ENCODE measurements around the gene GNG12. TPM values are rescaled to one million over a fixed set of nuclear protein-coding genes. Genes with fewer than 3 reads are reported as not detected.

The GNG12 gene
- total RNA-seq, 1 donor from 2014 or later: 182 TPM

DNA sequence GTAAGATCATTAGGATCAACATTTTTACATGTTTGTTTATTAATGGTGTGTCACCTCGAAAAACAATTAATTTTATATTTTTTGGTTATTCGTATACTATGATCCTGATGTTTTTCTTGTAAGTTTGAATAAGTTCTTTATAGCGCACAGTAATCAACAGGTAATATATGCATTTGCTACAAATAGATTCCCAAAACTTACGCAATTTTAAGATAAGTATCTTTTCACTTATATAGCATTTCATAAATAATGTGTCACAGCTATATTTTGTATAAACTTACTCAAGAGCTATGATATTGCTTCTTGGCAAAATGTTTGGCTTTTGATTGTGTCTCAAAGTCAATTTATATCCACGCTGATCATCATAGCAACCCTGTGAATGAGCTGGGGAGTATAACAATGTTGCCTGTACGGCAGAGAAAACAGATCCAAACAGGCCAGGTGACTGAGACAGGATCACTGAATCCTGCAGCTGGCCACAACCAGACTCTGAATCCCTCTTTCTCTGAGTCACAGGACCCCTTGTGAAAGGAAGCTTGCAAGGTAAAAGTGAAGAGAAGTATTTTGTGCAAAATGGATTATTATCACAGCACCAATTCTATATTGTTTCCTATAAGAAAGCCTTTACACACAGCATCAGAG lies 48.6 kb downstream of the GNG12 start:
- DNase-seq: peak; percentile 52

DNA sequence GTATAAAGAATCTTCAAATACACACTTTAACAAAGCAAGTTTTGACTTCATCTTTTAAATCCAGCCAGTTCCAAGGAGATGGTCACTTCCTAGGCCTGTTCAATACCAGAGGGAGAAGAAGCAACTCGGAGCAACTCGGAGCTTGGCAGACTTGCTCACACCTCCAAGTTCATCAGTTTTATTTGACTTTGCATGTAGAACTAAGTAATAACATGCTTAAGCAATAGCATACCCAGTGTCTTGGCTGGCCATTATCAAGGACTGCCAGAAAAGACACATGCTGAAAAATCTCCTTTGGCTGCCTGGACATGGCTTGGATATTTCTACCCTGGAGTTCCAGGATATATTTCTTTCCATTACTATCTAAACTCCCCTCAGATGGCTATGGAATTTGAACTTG lies 52.6 kb downstream of the GNG12 start:
- DNase-seq: no peak

DNA sequence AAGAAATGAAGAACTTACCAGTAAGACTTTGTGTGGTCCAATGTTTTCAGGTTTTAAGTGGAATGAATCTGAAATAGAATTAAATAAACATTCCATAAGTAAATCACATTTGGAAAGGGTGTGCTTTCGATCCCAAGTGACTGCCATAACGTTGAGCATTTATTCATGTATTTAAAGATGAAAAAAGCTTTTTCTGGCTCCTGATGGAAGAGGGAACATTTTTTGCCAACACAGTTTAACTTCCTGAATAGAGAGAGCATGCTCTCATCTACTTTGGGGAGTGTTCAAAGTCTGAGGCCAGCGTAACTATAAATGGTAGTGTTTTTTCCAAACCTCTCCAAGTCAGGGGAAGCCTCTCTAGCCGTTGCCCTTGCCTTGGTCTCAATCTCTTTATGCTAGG lies 55.8 kb downstream of the GNG12 start:
- DNase-seq: no peak

DNA sequence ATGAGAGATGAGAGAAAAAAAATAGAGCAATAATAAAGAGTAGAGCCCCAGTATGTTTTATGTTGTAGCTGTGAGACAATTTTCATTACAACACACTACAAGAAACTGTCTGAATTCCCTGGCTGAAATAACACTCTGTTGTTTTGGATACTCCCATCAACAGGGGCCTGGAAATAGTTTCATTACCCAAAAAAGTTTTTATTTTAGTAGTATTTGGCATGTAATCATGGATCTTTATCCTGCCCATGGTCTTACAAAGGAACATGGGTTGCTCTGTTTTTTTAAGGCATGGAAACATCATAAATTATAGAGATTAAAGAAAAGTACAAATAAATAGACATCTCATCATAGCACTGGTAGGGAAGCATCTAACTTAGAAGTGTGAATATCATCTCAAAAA lies 56.3 kb downstream of the GNG12 start:
- no peak for DNase-seq

DNA sequence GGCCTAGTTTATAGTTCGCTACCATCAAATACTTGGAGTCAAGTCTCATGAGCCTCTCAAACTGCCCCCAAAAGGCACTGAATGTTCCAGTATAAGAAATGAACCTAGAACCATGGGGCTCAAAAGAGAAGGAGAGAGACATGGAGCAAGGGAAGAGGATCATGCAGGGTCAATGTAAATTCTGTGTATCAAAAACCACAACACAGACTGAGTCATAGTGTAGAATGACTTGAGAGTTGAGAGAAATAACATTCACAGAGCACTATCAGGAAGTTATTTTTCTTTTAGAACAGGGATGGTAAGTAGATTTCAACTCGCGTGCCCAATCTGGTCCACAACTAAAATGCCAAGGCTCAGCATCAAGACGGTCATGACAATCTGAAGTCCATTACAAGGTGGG lies 59.8 kb downstream of the GNG12 start:
- no peak for DNase-seq

DNA sequence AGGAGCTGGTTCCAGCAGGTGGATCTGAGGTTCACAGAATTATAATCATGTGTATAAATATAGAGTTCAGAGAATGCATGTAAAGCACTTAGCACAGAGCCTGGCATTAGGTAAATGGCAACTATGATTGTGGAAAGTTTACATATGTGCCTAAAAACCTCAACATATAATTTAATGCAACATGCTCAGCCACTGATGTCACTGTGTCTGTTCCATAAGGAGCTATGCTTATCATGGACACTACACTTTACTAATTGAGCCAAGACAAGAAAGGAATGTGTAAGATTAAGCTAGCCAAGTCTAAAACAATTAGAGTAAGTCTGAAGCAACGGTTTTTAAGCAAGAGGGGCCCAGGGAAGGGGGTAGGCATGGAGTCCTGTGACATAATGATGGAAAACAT lies 61.5 kb downstream of the GNG12 start:
- no peak for DNase-seq

DNA sequence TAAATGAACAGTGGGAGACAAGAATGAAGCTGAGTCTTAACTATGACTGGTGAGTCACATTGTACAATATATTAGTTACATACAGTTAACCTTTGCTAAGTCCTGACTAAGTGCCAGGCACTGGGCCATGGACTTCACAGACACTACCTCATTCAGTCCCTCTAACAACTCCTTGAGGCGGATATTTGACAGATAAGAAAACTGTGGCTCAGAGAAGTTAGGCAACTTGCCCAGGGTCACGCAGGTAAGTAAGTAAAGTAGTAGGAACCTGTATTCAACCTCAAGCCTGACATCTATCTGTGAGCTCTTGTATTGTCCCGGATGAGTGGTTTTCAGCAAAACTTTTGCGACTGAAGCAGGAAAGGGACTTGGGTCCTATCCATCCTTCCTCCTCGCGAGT lies 62.1 kb downstream of the GNG12 start:
- peak; percentile 40 for DNase-seq

DNA sequence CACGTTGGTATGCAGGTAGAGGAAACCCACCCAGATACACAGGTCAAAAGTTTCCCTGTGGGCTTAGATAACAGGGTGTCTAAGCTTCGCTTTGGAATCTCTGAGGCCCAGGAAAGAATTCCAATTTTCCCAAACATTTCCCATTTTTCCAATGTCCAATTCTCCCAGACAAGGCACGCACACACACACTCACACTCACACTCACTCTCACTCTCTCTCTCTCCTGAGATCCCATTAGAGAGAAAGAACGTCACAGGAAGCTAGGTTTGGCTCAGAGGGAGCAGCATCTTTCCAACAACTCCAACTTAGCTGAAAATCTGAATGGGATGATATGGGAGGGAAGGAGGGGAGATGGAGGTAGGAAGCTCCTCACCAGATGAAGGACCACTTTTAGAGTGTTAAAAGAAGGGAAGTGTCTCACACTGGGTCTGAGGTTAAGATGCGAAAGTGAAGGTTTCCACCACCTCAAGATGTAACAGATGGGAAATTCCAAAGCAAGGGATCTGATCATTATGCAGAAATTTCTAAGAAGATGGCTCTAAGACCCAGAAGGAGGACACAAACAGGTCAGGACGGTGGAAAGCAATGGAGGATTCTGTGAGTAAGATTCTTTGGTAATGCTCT lies 63.5 kb downstream of the GNG12 start:
- DNase-seq: no peak

DNA sequence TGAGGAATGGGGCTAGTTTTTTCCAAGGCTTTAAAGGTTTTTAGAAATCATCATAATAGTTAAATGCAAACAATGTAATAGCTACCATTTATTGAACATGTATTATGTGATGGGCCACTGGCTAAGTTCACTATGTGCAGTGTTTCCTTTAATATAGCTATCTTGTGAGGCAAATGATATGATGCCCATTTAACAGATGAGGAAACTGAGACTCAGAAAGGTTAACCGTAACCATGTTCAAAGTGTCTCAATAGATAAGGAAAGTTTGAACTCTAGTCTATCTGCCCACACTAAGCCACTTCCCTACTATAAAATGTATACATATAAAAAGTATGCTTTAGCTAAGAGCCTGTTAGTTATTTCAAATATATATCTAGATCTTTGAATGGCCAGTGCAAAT lies 64.8 kb downstream of the GNG12 start:
- DNase-seq: no peak

DNA sequence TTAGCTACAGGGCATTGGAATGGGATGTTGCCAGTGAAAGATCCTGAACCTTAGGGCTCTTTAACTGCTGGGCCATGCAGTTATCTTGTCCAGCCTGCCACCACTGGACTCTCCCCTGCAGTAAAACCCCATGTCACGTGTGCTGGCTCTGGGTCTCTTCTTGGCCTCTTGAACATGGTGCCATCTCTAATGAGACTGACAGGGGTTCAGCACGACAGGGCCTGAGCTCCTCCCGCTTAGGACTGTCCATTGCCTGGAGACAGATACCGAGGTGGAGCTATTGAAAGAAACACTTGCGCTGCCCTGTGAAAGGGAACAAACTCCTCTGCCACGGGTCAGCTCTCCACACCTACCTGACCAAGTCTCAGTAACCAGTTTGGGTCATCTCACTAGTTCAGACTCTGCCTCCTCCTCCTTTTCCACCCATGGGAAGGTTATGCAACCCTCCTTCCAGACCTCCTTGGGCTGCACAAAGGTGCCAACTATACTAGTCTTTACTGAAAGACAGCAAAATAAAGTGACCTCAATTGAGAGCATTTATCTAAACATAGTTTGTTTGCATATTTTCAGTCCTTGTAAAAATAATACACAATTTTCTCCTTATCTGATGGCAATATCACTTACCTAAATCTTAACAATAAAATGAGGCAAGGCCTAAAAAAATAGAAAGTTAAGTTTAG lies 66.0 kb downstream of the GNG12 start:
- no peak for DNase-seq

DNA sequence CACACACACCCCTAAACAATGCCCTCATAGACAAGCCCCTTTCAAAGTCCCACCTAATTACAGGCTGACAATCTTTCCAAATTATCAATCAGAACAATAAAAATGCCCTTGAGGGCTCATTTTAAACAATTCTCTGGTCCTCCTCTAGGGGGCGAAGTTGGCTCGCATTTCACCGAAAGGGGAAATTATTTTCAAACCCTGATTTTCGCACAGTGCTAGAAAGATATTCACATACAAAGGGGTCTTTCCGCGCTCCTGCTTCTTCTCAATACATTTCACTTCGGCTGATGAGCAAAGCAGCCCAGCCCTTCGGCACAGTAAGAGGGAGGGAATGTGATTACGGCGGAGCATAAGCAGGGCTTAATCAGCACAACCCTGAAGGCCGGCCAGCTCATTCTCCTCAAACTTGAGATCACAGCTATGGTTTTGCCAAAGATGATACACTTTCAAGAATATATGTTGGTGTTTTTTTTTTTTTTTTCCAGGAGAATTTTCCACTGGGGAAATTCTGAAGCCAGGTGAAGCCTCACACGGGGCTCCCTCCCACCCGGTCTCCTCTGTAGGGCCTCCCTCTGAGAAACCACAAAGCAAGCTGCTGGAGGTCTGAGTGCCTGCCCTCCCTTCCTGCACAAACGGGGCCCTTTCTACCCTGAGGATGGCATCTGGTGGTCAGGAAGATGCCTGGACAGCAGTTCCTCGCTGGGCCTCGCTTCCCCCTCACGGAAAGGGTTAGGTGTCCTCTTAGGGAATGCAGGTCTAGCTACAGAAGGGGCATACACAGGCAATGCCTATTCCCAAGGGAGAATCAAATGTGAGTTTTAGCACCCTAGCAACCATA lies 66.9 kb downstream of the GNG12 start:
- DNase-seq: peak; percentile 69

DNA sequence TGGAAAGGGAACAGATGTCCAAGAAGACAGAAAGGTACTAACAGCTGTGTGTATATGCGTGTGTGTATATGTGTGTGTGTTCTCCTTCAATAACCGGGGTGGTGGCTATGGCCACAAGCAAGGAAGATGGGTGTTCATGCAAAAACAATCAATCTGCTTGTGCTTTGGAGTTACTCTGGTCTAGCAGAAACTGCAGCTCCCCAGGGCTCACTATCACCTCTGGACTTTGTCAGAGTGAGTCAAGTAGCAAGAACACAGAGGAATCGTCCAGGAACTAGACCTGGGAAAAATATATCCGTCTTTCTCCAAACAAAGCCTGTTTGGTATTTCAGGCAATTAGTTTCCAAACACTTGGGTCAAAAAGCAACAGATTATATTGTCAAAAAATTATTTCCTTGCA lies 68.6 kb downstream of the GNG12 start:
- DNase-seq: no peak

DNA sequence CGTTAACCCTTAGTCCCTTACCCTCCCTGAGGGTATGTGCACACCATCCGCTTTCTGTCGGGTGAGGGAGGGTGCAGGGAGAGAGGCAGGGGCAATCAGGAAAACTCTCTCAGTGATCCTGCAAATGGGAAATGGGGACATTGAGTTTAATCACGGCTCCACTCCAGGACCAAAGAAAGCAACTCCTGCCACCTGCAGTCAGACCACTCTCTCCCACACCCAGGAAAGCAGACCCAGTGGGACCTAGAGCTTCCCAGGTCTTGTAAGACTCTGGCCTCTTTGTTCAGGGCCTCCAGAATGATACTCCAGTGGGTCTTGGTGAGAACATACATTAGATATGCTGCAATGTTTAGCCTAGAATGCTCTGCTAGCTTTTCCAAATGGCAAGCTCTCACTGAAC lies 71.5 kb downstream of the GNG12 start:
- DNase-seq: no peak

DNA sequence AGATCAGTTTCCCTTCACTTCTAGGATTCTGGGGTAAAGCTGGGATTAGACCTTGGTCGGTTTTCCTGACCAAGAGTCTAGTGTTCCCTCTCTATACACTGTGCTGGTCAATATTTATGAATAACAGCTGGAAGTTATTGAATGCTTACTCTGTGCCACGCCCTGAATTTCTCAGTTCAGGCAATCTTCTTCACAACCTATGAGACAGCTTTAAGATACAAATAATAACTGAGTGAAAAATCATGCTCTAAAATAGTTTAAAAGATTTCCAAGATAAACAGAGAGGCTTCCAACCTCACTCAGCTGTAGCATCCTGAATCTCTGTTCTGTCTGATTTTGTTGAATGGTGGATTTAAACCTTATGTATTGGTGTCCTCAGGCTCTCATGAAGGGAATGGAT lies 72.2 kb downstream of the GNG12 start:
- DNase-seq: no peak

DNA sequence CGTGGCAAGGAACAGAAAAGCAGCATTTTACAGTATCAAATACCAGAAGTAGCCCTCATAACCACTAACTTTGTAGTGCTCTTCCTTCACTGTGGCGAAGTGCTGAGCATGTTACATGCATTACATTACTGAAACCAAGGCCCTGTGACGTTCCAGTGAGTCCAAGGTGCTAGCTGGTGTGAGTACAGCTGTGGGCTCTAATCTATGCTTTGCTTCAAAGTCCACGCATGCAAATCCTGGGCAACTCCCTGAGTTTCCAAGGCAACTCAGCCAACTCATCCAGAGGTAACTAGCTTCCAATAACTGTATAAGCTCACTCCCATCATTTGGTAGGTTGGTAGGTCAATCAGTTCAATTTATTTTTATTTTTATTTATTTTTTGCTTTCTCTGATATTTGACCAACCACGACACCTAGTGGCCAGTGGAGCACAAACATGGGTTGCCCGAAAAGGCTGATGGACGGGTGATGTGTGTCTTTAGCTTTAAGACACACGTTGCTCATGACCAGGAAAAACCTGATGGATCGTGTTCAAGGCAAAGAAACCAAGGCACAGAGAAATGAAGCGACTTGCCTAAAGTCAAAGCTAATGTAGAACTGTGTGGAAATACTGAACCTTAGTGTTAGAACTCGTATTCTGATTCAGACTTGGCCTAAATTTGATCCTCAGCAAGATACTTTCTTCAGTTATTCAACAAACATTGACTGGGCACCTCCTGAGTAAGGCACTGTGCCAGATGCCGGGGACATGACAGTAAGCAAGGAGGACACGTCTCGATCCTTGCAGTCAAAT lies 73.0 kb downstream of the GNG12 start:
- DNase-seq: peak; percentile 85

DNA sequence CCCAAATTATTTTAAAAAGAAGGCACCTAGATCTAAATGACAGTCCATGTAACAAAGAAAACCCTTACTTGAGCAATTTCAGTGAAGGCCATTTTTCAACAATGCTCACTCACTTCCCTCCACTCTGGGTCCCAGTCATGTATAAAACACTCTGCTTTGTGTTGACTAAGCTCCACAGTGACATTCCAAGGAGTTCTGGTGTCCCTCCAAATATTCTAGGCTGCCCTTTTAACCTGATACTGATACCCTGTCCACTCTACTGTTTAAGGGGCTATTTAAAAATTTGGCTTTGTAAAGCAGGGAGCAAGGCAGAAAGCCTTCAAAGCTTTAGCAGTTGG lies 73.6 kb downstream of the GNG12 start:
- DNase-seq: no peak

DNA sequence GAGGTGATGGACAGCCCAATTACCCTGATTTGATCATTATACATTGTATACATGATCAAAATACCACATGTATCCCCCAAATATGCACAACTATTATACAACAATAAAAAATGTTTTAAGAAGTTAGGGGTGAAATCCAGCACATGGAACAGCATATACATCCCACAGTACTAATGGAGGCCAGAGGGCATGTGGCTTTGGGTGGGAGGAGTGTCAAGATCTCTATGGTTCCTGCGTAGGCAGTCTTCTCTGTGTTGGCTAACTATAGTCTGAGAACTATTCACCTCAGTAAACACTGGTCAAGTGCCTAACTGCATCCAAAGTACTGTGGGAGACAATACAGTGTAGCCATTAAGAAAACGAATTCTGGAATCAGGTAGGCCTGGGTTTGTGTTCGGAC lies 74.2 kb downstream of the GNG12 start:
- no peak for DNase-seq

DNA sequence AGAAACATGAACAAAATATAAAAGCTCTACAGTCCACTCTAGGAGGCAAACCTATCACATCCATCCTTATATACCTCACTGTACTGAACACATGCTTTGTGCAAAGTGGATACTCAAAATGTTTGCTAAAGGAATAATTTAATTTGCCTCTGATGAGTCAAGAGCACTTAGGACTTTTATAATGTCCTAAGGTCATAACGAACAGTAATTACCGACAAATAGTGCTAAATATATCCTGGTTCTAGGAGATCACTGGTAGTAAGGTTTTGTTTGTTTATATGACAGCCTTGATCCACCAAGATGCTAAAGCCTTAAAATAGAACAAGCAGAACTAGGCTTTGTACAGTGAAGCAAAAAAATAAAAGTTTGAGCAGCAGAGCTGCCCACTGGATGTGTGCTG lies 77.6 kb downstream of the GNG12 start:
- DNase-seq: no peak

DNA sequence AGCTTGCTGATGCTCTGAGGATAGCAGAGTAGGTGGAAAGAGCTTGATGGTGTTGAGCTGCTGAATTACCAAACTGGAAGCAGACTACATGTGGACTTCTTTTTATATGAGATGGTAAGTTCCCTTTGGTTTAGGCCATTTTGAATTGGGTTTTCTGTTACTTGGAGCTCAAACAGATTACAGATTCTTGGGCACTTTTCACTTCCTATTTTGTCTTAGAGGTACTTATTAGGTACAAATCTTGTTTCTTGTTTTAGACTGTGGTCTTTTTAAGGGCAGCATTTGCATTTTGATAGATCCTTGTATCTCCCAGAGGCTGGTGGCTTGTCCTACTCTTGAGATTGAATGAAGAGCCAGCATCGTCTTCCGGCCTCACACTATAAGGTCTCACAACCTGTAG lies 78.1 kb downstream of the GNG12 start:
- DNase-seq: no peak

DNA sequence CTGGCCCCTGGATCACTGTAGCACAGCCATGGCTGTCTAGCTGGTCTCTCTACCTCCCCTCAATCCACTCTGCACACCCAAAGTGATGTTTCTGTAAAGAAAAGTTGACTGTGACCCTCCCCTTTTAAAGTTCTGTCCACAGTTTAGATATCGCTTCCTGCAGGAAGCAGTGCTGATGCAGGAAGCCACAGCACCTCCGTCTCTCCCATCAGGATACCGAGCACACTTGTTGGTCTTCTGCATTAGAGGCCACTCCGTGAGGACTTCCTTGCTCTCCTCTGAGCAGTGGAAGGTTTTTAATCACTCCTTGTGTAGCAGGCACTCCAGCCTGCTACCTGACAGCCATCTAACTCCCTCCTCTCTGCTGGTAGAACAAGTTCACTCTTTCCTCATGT lies 78.7 kb downstream of the GNG12 start:
- DNase-seq: peak; percentile 50

DNA sequence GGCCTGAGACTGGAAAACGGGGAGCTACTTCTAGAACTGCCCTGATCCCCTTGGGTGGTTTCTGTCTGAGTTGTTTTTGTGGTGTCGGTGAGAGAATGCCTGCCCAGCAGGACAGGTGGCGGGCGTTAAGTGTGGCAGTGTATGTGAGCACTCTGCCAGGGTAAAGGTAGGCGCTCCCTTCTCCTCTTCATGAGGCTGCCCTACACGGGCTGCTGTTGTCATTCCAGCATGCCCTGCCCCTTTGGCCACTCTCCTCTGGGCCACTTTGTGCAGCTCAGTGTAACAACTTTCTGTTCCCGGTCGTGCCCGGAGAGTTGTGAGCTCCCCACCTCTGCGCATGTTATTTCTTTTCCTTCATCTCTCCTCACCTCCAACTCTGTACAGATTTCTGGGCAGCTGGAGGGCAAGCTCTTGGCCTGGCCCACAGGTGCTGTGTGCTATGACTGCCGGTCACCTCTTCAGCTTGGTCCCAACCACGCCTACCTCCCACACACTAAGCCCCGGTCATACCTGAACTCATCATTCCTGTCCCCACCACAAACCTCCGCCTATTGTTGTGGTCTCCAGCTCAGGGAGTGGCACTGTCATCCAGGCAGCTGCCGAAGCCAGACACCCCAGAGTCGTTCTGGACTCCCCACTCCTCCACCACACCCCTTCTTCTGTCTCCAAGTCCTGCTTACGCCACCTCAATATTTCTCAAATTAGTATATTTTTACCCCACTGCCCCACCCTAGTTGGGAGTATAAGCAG lies 79.3 kb downstream of the GNG12 start:
- no peak for DNase-seq

DNA sequence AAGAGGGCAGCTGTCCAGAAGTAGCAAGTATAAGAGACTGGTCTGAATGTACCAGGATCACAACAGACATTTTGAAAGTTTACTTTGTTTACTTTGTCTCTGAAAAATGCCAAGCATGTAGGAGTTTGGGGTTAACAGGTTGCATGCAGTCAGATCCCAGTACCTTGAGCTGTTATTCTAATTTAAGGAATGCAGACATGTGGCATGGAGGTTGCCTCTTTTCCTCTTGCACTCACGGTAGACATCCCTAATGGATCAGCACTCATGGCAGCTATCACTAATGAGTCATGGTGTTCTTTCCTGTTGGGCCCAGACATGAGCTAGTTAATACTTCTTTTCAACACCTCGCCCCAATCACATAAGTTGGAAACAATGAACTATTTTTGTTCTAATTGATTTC lies 81.0 kb downstream of the GNG12 start:
- DNase-seq: peak; percentile 80
